Lower leg skin (tissue), 4 donors: ENCODE data around the gene ADM. TPM values are rescaled to one million over a fixed set of nuclear protein-coding genes. Genes with fewer than 3 reads are reported as not detected.

Experiments
- DNase-seq, 2 donors: peaks; one replicate each; pipeline ENCODE4 v3.0.0-alpha.2; 2019; ENCODE audit warnings: low spot score in 2 of 2
- H3K4me3 ChIP-seq: fragments of 200-600 bp; sonication (generic); 2 replicates; pipeline ENCODE4 v1.5.1; 2017; ENCODE audit warnings: mild to moderate bottlenecking, low read depth; ENCODE audit not compliant: poor library complexity, severe bottlenecking
- POLR2A ChIP-seq, 2 donors: fragments of 450-650 bp; IDR thresholded peaks; one replicate each; pipeline ENCODE4 v1.6.1; 2016 to 2017; ENCODE audit warnings: antibody characterized with exemption in 2 of 2, mild to moderate bottlenecking in 1 of 2, moderate library complexity in 1 of 2
- WGBS, 2 donors: methylation state at CpG; one replicate each; pipeline ENCODE4 v1.1.5; 2018; 5-methylcytosine and 5-hydroxymethylcytosine counted together
- intact Hi-C: fragments of 100-400 bp; cut with DNase I; formaldehyde crosslinking; loops from one replicate; pipeline ENCODE4 v1.15.0; 2023; ENCODE audit warnings: low total_unique reads
- total RNA-seq, 4 donors: library from RNA; depleted of rRNA; stranded (reverse); fragments of >200 nt; gene quantifications; one replicate each; pipeline ENCODE4 v1.1.0, GENCODE V29; 2016
- TF ChIP-seq, protein P1 (sequence below), 3 donors: fragments of 450-650 bp; IDR thresholded peaks; one replicate each; pipeline ENCODE4 v1.5.1; 2016; ENCODE audit warnings: antibody characterized with exemption in 3 of 3, mild to moderate bottlenecking in 3 of 3, moderate library complexity in 2 of 3

The ADM gene
- total RNA-seq, 4 donors from 2014 or later = 117 to 406 (median 299) TPM

DNA sequence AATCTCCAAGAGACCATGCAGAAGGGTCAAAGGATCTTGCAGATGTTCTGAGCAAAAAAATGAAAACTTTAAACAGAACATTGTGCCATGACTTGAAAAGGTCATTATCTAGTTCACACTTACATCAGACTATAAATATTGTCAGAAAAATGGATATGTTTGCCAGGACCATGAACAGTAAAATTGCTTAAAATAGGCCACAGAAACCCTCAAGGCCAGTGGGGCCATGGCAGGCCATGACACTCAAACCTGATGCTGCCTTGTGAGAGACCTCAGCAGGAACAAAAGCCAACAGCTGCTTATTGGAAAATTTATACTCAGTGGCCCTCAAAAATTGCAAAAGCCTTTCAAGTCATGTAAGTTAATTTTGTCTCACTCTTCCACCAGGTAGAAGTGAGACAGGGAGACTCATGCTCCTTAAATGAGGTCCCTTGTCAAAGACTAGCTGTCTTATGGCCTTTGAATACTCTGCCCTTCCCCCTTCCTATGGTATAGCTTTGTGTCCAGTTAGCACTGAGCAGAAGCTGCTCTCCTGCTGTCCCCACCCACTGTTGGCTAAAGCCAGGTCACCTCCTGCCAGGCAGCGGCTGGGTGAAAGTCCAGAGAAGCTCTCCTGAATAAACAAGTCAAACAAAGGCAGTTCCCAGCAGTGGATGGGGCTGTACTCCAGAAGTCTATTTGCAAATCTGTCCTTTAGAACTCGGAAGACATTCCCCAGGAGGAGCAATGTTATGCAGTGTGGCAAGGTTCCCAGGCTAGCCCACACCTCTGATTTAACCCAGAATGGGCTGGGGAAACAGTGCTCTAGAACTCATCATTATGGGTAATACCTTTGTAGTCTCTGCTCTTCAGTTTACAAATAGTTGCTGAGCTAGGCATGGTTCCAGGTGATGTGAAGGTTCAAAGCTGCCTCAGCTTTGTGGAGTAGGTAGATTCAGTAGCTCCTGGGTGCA, 21.4 kb downstream of the ADM start:
- intact Hi-C loops = no loop called here
- DNase-seq = no peak
- 61 to 63% methylated on average over 2 of the region's 2 CpGs for WGBS, 2 donors
- no peak overlapping the region for H3K4me3 ChIP-seq
- TF ChIP-seq, protein P1, sequence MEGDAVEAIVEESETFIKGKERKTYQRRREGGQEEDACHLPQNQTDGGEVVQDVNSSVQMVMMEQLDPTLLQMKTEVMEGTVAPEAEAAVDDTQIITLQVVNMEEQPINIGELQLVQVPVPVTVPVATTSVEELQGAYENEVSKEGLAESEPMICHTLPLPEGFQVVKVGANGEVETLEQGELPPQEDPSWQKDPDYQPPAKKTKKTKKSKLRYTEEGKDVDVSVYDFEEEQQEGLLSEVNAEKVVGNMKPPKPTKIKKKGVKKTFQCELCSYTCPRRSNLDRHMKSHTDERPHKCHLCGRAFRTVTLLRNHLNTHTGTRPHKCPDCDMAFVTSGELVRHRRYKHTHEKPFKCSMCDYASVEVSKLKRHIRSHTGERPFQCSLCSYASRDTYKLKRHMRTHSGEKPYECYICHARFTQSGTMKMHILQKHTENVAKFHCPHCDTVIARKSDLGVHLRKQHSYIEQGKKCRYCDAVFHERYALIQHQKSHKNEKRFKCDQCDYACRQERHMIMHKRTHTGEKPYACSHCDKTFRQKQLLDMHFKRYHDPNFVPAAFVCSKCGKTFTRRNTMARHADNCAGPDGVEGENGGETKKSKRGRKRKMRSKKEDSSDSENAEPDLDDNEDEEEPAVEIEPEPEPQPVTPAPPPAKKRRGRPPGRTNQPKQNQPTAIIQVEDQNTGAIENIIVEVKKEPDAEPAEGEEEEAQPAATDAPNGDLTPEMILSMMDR (IDR thresholded peaks at IDR 0.05) = no peak
- no peak for TF ChIP-seq POLR2A (IDR thresholded peaks at IDR 0.05)

DNA sequence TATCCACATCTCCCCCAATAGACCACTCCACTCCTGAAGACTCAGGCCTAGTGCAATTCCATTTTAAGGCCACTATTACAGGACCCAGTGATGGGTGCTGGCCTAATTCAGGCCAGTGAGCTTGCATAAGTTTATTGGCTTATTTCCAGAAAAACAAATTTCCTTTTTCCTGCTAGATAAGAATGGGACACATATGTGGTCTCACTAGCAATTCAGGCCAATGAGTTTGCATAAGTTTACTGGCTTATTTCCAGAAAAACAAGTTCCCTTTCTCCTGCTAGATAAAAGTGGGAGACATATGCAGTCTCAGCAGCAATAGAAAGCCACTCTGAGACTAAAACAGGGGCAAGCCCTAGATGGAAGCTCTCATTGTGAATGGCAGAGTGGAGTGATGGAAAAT, 22.4 kb downstream of the ADM start:
- no peak overlapping the region for H3K4me3 ChIP-seq
- intact Hi-C loops = no loop called here
- TF ChIP-seq, protein P1 (IDR thresholded peaks at IDR 0.05) = no peak
- no peak for TF ChIP-seq POLR2A (IDR thresholded peaks at IDR 0.05)
- DNase-seq = no peak

DNA sequence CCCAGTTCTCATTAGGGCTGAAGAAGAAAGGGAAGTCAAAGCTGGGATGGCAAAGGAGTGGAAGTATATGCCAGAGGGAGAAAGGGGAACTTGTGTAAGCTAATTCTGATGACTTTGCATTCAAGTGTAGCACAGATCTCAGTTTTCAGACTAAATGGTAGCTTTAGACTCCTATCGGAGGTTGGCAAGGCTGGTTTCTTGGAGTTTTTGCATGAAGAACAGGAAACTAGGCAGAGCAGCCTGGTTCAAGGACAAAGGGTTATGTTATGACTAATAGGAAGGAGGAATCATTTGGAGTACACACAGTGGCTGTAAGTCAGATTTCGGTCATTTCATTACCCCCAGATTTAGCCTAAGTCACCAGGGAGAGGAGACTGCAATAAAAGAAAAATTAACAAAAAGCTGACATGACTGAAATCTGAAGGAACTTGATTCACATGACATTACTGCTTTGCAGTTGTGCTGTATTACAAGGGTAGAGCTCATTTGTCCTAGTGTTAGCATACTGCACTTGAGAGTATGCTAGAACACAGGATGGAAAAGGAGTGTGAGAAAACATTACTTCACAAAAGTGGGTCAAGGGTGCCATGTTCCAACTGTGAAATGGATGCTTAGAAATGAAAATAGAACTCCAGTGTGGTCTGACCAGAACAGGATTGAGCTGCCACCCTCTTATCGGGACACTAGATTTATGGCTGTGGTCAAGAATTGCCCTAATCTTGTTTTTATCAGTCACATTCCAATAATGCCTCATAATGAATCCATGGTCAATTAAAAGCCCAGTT, 23.6 kb downstream of the ADM start:
- intact Hi-C loops = no loop called here
- no peak for DNase-seq
- TF ChIP-seq, protein P1 (IDR thresholded peaks at IDR 0.05) = no peak
- TF ChIP-seq POLR2A (IDR thresholded peaks at IDR 0.05) = no peak
- H3K4me3 ChIP-seq = no peak overlapping the region
- 46 to 58% methylated on average over 3 of the region's 3 CpGs for WGBS, 2 donors

DNA sequence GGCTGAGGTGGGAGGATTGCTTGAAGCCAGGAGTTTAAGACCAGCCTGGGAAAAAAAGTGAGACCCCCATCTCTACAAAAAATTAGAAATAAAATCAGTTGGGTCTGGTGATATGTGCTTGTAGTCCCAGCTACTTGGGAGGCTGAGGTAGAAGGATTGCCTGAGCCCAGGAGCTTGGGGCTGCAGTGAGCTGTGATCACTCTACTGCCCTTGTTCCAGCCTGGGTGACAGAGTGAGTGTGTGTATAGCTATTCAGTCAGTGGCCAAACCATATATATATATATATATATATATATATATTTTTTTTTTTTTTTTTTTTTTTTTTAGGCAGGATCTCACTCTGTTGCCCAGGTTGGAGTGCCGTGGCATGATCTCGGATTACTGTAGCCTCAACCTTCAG, 24.5 kb downstream of the ADM start:
- WGBS, 2 donors = 100% methylated on average over 1 to 2 of the region's 2 CpGs
- intact Hi-C loops = no loop called here
- DNase-seq = no peak
- TF ChIP-seq, protein P1 (IDR thresholded peaks at IDR 0.05) = no peak
- no peak for TF ChIP-seq POLR2A (IDR thresholded peaks at IDR 0.05)
- H3K4me3 ChIP-seq = no peak overlapping the region

DNA sequence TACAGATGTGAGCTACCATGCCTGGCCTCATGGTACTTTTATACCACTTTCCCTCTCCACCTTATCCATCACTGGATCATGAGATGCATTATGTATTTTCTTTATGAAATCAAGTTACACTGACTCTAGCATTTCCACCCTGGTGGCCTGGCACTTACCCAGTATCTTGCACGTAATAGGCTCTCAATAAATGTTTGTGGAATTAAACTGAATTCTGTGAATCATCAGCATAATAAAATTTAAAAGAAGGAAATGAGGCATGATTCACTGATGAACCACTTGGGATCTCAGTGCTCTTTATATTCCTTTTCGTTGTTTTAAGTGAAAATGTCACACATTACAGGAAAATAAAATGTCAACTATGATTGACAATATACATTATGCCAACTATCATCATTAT, 25.1 kb downstream of the ADM start:
- TF ChIP-seq, protein P1 (IDR thresholded peaks at IDR 0.05) = no peak
- TF ChIP-seq POLR2A (IDR thresholded peaks at IDR 0.05) = no peak
- no peak for DNase-seq
- intact Hi-C loops = no loop called here
- H3K4me3 ChIP-seq = no peak overlapping the region
- WGBS, 2 donors = 36 to 39% methylated on average over 2 of the region's 2 CpGs
